Transverse colon (tissue), 3 donors: ENCODE measurements around the gene RASL12.

Experiments used
- EP300 ChIP-seq: sonication (generic); formaldehyde crosslinking; IDR thresholded peaks from one replicate; pipeline ENCODE4 v1.6.1; 2017; ENCODE audit warnings: antibody characterized with exemption, low read depth
- TF ChIP-seq, protein P1 (sequence below), 5 experiments: fragments of 200-600 bp in 3 of 5; fragments of 450-650 bp in 2 of 5; sonication (generic) in 3 of 5; IDR thresholded peaks; 1 replicate in 2 of 5; 2 replicates in 3 of 5; pipeline ENCODE4 v1.5.1; 2016 to 2017; ENCODE audit warnings: antibody characterized with exemption in 5 of 5, inconsistent platforms in 3 of 5, mild to moderate bottlenecking in 2 of 5, moderate library complexity in 1 of 5

DNA sequence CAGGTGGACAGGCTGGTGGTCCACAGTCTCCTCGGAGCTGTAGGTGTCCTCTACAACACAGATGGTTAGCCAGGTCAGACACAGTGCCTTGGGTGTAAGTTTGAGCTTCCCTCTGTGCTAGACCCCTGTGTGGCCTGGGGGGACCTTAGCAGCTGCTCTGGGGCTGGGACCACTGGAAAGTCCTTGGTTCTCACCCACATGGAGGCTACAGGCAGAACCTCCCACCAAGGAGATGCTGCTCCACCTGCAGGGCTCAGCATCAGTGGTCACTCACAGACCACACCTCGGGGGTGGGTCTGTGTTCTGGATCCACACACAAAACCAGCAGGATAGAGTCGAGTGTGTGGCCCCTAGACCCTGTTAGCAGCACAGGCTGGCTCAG is 8.4 kb downstream of the RASL12 start:
- TF ChIP-seq EP300, result no peak
- TF ChIP-seq, protein P1, sequence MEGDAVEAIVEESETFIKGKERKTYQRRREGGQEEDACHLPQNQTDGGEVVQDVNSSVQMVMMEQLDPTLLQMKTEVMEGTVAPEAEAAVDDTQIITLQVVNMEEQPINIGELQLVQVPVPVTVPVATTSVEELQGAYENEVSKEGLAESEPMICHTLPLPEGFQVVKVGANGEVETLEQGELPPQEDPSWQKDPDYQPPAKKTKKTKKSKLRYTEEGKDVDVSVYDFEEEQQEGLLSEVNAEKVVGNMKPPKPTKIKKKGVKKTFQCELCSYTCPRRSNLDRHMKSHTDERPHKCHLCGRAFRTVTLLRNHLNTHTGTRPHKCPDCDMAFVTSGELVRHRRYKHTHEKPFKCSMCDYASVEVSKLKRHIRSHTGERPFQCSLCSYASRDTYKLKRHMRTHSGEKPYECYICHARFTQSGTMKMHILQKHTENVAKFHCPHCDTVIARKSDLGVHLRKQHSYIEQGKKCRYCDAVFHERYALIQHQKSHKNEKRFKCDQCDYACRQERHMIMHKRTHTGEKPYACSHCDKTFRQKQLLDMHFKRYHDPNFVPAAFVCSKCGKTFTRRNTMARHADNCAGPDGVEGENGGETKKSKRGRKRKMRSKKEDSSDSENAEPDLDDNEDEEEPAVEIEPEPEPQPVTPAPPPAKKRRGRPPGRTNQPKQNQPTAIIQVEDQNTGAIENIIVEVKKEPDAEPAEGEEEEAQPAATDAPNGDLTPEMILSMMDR (IDR thresholded peaks at IDR 0.05), result no peak
